Measurements from ENCODE around the gene NTRK2.
"Not testable (repeated sequence)": the region's sequence is repeated elsewhere in the genome, so short reads cannot be mapped to it uniquely, and the experiment has no call there.

NTRK2 gene

GRCh38 chr9:85062385-85063022 lies 393.0 kb downstream of the NTRK2 start:
- TF ChIP-seq CTCF (IDR thresholded peaks at IDR 0.05) = no peak
- TF ChIP-seq ZFX (IDR thresholded peaks at IDR 0.05; ENCODE audit: borderline replicate concordance) = no peak
- H3K27ac ChIP-seq = no peak overlapping the region

GRCh38 chr9:85064811-85065371 lies 395.4 kb downstream of the NTRK2 start:
- H3K27ac ChIP-seq = no peak overlapping the region
- TF ChIP-seq ZFX (IDR thresholded peaks at IDR 0.05; ENCODE audit: borderline replicate concordance) (no peak), CTCF (IDR thresholded peaks at IDR 0.05) (no peak)

GRCh38 chr9:85067792-85068191 lies 398.3 kb downstream of the NTRK2 start:
- H3K27ac ChIP-seq = no peak overlapping the region
- TF ChIP-seq CTCF (IDR thresholded peaks at IDR 0.05) (no peak), ZFX (IDR thresholded peaks at IDR 0.05; ENCODE audit: borderline replicate concordance) (no peak)

- not testable (repeated sequence) for H3K27ac ChIP-seq
Measured at GRCh38 chr9:85069421-85069820, 399.9 kb downstream of the NTRK2 start.

All from 22Rv1 (cell line).